Osteoblast (primary cell): ENCODE results near the gene HSPA1A. TPM values are rescaled to one million over a fixed set of nuclear protein-coding genes. Genes with fewer than 3 reads are reported as not detected.

ENCODE experiments used
- DNase-seq: peaks from one replicate; pipeline ENCODE4 v3.0.0; 2011; ENCODE audit warnings: low spot score, mixed read lengths; ENCODE audit not compliant: insufficient read length; ENCODE audit errors: missing footprints
- H2AFZ ChIP-seq: 2 replicates; pipeline ENCODE4 v1.6.0; 2011; ENCODE audit warnings: mild to moderate bottlenecking, low read length
- H3K27ac ChIP-seq: 2 replicates; pipeline ENCODE4 v1.5.1; 2011; ENCODE audit warnings: mild to moderate bottlenecking, low read depth, low read length, moderate library complexity
- H3K27me3 ChIP-seq: 2 replicates; pipeline ENCODE4 v1.6.0; 2012; ENCODE audit warnings: mild to moderate bottlenecking, control low read depth, inconsistent platforms, low read length, moderate library complexity; ENCODE audit not compliant: insufficient read depth
- H3K36me3 ChIP-seq: 2 replicates; pipeline ENCODE4 v1.5.1; 2011; ENCODE audit warnings: mild to moderate bottlenecking, low read length, control low read depth, moderate library complexity; ENCODE audit not compliant: insufficient read depth
- H3K4me1 ChIP-seq: 2 replicates; pipeline ENCODE4 v1.5.1; 2011; ENCODE audit warnings: mild to moderate bottlenecking, low read length, control low read depth, moderate library complexity; ENCODE audit not compliant: insufficient read depth
- H3K4me2 ChIP-seq: 2 replicates; pipeline ENCODE4 v1.6.0; 2011; ENCODE audit warnings: mild to moderate bottlenecking, low read length; ENCODE audit not compliant: insufficient read depth
- H3K4me3 ChIP-seq: fragments of 200-600 bp; sonication (generic); 3 replicates; pipeline ENCODE4 v1.5.1; 2012; ENCODE audit warnings: mild to moderate bottlenecking, low read length, inconsistent platforms; ENCODE audit not compliant: insufficient read depth
- H3K79me2 ChIP-seq: 2 replicates; pipeline ENCODE4 v1.6.0; 2012; ENCODE audit warnings: mild to moderate bottlenecking, low read length, control low read depth, inconsistent platforms; ENCODE audit not compliant: insufficient read depth
- H3K9me3 ChIP-seq: 2 replicates; pipeline ENCODE4 v1.5.1; 2011; ENCODE audit warnings: low read depth, low read length, control low read depth
- H4K20me1 ChIP-seq: 2 replicates; pipeline ENCODE4 v1.6.0; 2012; ENCODE audit warnings: mild to moderate bottlenecking, low read length, control low read depth; ENCODE audit not compliant: insufficient read depth
- CTCF ChIP-seq: IDR thresholded peaks from 2 replicates; pipeline ENCODE4 v1.5.1; 2011; ENCODE audit warnings: mild to moderate bottlenecking, low read depth, low read length, moderate library complexity; ENCODE audit errors: extremely low read depth
- total RNA-seq: library from RNA; depleted of rRNA; stranded (reverse); fragments of >200 nt; gene quantifications from 2 replicates; pipeline ENCODE4 v1.2.3, GENCODE V29; 2012

The HSPA1A gene
- total RNA-seq, 1 donor: 36.9 TPM

GRCh38 chr6:31830886-31831335, 15.6 kb downstream of the HSPA1A start:
- H3K36me3 ChIP-seq: peaks cover under 1% of the 10 kb centered on the region
- no peak for TF ChIP-seq CTCF
- DNase-seq: no peak
- H3K4me3 ChIP-seq: peak overlapping the region; percentile 80
- no peak overlapping the region for H2AFZ ChIP-seq
- peaks cover 20% of the 10 kb centered on the region for H3K4me1 ChIP-seq
- no peaks in the 10 kb centered on the region for H3K9me3 ChIP-seq
- H3K4me2 ChIP-seq: peak overlapping the region; percentile 98
- H4K20me1 ChIP-seq: peaks cover 12% of the 10 kb centered on the region
- peak overlapping the region; percentile 58 for H3K27ac ChIP-seq
- H3K79me2 ChIP-seq: peaks cover 42% of the 10 kb centered on the region
- H3K27me3 ChIP-seq: no peaks in the 10 kb centered on the region

- peaks cover 7% of the 10 kb centered on the region for H3K36me3 ChIP-seq
- peaks cover 23% of the 10 kb centered on the region for H3K4me1 ChIP-seq
- H3K9me3 ChIP-seq: no peaks in the 10 kb centered on the region
- no peak for TF ChIP-seq CTCF
- H3K4me2 ChIP-seq: peak overlapping the region; percentile 98
- H4K20me1 ChIP-seq: peaks cover 19% of the 10 kb centered on the region
- H3K27me3 ChIP-seq: no peaks in the 10 kb centered on the region
- H3K27ac ChIP-seq: no peak overlapping the region
- no peak for DNase-seq
- H3K79me2 ChIP-seq: peaks cover 48% of the 10 kb centered on the region
- H3K4me3 ChIP-seq: no peak overlapping the region
- no peak overlapping the region for H2AFZ ChIP-seq
Measured at GRCh38 chr6:31831350-31832215, 16.2 kb downstream of the HSPA1A start.

GRCh38 chr6:31834367-31835250, 19.3 kb downstream of the HSPA1A start:
- H2AFZ ChIP-seq: peak overlapping the region; percentile 97
- peaks cover 45% of the 10 kb centered on the region for H4K20me1 ChIP-seq
- H3K4me2 ChIP-seq: peak overlapping the region; percentile 99
- no peaks in the 10 kb centered on the region for H3K27me3 ChIP-seq
- H3K27ac ChIP-seq: peak overlapping the region; percentile 100
- H3K4me1 ChIP-seq: peaks cover 42% of the 10 kb centered on the region
- H3K9me3 ChIP-seq: no peaks in the 10 kb centered on the region
- no peak for TF ChIP-seq CTCF
- H3K79me2 ChIP-seq: peaks cover 59% of the 10 kb centered on the region
- H3K36me3 ChIP-seq: peaks cover 36% of the 10 kb centered on the region
- H3K4me3 ChIP-seq: peak overlapping the region; percentile 91
- peak; percentile 97 for DNase-seq
